Activated CD8-positive, alpha-beta memory T cell treated with anti-CD3 and anti-CD28 coated beads, Interleukin-2, amount 10 ng/mL, durations not matched to agents 7 days and 5 days (primary cell): ENCODE results near the gene NUP85. TPM values are rescaled to one million over a fixed set of nuclear protein-coding genes. Genes with fewer than 3 reads are reported as not detected.
A peak's percentile ranks its signal among the peaks of the same experiment; 100 is the strongest.
"Not testable (repeated sequence)": the region's sequence is repeated elsewhere in the genome, so short reads cannot be mapped to it uniquely, and the experiment has no call there.

Source experiments
- ATAC-seq: fragments of 150-1000 bp; cut with Tn5 transposase; one replicate; pipeline ENCODE4 v1.10.0; 2021; ENCODE audit warnings: moderate library complexity
- CTCF ChIA-PET: fragments of 350-600 bp; sonication (Branson Sonifier 250); formaldehyde crosslinking; loops from one replicate; lab custom pipeline; 2021; ENCODE audit warnings: antibody characterized with exemption; lab: Charles Lee
- DNase-seq: peaks from one replicate; pipeline ENCODE4 v3.0.0-alpha.2; 2020
- H3K27ac Mint-ChIP-seq: one replicate; pipeline ENCODE4 v1.8.0; 2021; ENCODE audit warnings: mild to moderate bottlenecking, mixed read lengths
- H3K27me3 Mint-ChIP-seq: one replicate; pipeline ENCODE4 v1.8.0; 2021; ENCODE audit warnings: mixed read lengths
- H3K36me3 Mint-ChIP-seq: one replicate; pipeline ENCODE4 v1.8.0; 2021; ENCODE audit warnings: mild to moderate bottlenecking, mixed read lengths
- H3K4me1 Mint-ChIP-seq: one replicate; pipeline ENCODE4 v1.8.0; 2021; ENCODE audit warnings: mixed read lengths
- H3K4me3 Mint-ChIP-seq: one replicate; pipeline ENCODE4 v1.8.0; 2021; ENCODE audit warnings: mild to moderate bottlenecking, moderate library complexity, mixed read lengths
- H3K9me3 Mint-ChIP-seq: one replicate; pipeline ENCODE4 v1.8.0; 2022; ENCODE audit warnings: low read depth, mixed read lengths
- total RNA-seq, 2 experiments: library from RNA; stranded (reverse); gene quantifications; one replicate each; pipeline ENCODE4 v1.2.3, GENCODE V29; 2021

The NUP85 gene
- total RNA-seq, 2 experiments from 2014 or later: 164 to 176 TPM

DNA sequence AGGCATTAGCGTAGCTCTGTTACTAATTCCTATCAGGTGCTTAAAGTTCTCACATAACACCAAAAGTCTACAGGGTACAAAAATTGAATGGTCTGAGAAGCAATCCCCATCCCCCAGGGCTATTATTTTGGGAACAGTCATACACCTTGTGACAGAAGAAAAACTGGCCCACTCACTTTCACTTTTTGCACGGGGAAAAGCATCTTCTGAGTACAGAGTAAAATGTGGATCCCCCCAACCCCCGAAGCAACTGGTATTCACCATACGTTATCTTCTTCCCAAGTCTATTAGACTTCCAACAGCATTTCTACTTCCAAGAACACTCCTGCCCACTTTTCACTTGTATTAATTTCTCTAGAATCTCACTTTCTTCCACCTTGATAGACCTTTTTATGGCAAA is 44.1 kb downstream of the NUP85 start:
- ATAC-seq: no peak
- DNase-seq: no peak
- Mint-ChIP-seq H3K4me3 (peak overlapping the region; percentile 75), H3K4me1 (peaks cover 28% of the 10 kb centered on the region), H3K27ac (peak overlapping the region; percentile 90), H3K36me3 (peaks cover 2% of the 10 kb centered on the region), H3K9me3 (no peaks in the 10 kb centered on the region), H3K27me3 (no peaks in the 10 kb centered on the region)
- CTCF ChIA-PET: interaction anchor here (0.6 to 4.5 kb wide), 11 partner anchors 9 to 237 kb away, joined by 3 to 36 read pairs (median 8); partner anchors contain the start of genes GGA3, MIF4GD, MRPL58 and MRPS7

DNA sequence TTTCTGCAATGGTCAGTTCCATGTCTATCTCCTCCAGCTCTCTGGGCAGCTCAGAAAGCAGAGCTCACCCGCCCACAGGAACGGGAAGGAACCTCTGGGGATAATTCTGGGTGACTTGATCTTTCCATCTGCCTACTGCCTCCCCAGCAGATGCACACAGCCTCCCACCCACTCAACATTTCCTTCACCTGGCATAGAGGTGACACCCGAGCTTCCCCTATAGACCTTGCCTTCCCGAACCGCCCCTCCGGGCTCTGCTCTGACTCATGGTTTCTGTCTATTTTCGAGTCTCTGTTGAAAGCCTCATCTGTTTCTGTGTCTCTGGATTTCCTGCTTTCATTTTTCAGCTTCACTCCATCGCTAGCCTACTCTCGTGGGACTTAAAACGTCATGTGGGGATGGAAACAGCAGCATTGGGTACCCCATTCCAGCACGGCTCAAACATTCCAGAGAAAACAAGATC is 44.6 kb downstream of the NUP85 start:
- H3K36me3 Mint-ChIP-seq: peaks cover 1% of the 10 kb centered on the region
- H3K9me3 Mint-ChIP-seq: no peaks in the 10 kb centered on the region
- no peaks in the 10 kb centered on the region for H3K27me3 Mint-ChIP-seq
- peak; percentile 98 for ATAC-seq
- peaks cover 28% of the 10 kb centered on the region for H3K4me1 Mint-ChIP-seq
- peak overlapping the region; percentile 75 for H3K4me3 Mint-ChIP-seq
- H3K27ac Mint-ChIP-seq: peak overlapping the region; percentile 90
- DNase-seq: peak; percentile 85
- CTCF ChIA-PET: interaction anchor here (0.7 to 4.5 kb wide), 13 partner anchors 9 to 237 kb away, joined by 3 to 36 read pairs (median 4); partner anchors contain the start of genes GGA3, MIF4GD, MRPL58 and MRPS7

DNA sequence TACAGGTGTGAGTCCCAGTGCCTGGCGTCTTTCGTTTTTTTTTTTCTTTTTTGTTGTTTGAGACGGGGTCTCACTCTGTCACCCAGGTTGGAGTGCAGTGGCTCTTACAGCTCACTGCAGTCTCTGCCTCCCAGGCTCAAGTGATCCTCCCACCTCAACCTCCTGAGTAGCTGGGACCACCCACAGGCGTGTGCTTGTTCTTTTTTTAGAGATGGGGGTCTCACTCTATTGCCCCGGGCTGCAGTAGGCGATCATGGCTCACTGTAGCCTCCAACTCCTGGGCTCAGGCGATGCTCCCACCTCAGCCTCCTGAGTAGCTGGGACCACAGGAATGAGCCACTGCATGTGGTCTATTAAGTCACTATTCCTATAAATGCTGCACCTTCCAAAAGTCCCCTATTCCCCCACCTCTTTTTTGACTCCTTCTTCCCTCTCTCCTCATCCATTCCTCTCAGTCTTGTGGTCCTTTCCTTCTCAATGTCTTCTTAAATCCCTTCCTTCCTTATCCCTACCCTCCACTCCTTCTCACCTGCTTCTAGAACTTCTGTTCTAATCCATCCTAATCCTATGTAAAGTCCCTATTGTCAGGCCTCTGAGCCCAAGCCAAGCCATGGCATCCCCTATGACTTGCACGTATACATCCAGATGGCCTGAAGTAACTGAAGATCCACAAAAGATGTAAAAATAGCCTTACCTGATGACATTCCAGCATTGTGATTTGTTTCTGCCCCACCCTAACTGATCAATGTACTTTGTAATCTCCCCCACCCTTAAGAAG is 46.7 kb downstream of the NUP85 start:
- ATAC-seq: no peak
- Mint-ChIP-seq H3K36me3 (no peaks in the 10 kb centered on the region), H3K27me3 (no peaks in the 10 kb centered on the region), H3K4me3 (no peak overlapping the region), H3K4me1 (peaks cover 33% of the 10 kb centered on the region), H3K9me3 (no peaks in the 10 kb centered on the region), H3K27ac (peak overlapping the region; percentile 45)
- CTCF ChIA-PET: interaction anchor here (1.1 to 4.5 kb wide), 5 partner anchors 9 to 160 kb away, joined by 3 to 36 read pairs (median 6); partner anchors contain the start of genes GGA3, MIF4GD and MRPS7
- DNase-seq: no peak

DNA sequence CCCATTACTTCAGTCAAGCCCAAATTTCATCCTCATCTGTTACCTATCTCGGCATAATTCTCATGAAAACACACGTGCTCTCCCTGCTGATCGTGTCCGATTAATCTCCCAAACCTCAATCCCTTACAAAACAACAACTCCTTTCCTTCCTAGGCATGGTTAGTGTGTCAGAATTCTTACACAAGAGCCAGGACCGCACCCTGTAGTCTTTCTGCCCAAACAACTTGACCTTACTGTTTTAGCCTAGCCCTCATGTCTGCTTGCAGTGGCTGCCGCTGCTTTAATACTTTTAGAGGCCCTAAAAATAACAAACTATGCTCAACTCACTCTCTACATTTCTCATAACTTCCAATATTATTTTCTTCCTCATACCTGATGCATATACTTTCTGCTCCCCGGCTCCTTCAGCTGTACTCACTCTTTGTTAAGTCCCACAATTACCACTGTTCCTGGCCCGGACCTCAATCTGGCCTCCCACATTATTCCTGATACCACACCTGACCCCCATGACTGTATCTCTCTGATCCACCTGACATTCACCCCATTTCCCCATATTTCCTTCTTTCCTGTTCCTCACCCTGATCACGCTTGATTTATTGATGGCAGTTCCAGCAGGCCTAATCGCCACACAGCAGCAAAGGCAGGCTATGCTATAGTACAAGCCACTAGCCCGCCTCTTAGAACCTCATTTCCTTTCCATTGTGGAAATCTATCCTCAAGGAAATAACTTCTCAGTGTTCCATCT is 50.6 kb downstream of the NUP85 start:
- H3K4me1 Mint-ChIP-seq: peaks cover 42% of the 10 kb centered on the region
- ATAC-seq, H3K9me3 Mint-ChIP-seq, H3K36me3 Mint-ChIP-seq, DNase-seq, CTCF ChIA-PET, H3K4me3 Mint-ChIP-seq, H3K27ac Mint-ChIP-seq, H3K27me3 Mint-ChIP-seq: not testable (repeated sequence)

DNA sequence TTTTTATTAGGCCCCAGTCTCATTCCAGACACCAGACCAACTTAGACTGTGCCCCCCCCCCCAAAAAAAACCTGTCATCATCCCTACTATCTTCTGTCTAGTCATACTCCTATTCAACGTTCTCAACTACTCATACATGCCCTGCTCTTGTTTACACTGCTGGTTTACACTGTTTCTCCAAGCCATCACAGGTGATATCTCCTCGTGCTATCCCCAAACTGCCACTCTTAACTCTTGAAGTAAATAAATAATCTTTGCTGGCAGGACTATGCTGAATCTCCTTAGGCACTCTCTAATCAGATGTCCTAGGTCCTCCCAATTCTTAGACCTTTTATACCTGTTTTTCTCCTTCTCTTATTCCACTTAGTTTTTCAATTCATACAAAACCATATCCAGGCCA is 51.7 kb downstream of the NUP85 start:
- H3K36me3 Mint-ChIP-seq, H3K27me3 Mint-ChIP-seq, DNase-seq, ATAC-seq, H3K4me3 Mint-ChIP-seq, CTCF ChIA-PET, H3K9me3 Mint-ChIP-seq: not testable (repeated sequence)
- Mint-ChIP-seq H3K27ac (peak overlapping the region; percentile 29), H3K4me1 (peaks cover 38% of the 10 kb centered on the region)

DNA sequence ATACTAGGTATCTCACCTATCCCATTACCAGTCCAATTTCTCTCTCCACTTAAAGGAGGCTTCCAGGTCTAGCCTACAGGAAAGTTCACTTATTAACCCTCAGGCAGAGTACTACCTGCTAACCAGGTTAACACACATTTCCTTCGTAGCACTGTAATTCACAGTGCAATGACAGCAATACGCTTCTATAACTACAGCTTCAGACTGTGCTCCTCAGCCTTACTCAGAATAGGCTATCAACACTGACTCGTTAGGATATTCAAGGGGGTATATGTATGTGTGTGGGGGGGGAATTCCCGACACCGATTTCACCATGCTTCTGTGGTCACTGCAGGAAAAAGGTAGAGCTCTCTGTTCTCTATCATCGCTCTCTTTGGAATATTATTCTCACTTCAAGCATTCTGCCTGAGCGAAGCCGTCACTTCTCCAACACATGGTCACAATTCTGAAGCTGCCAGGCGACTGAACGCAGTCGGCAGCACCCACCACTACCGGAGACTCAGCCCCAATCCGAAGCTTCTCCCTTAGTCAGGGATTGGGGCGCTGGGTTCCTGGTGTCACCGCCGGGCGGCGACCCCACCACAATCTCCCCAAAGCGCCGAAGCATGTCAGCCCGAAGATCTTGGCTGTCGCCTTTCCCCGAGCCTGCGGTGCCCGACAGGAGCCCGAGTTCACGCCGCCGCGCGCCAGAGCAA is 55.3 kb downstream of the NUP85 start:
- Mint-ChIP-seq H3K4me1 (peaks cover 47% of the 10 kb centered on the region), H3K36me3 (peaks cover 14% of the 10 kb centered on the region), H3K9me3 (no peaks in the 10 kb centered on the region), H3K4me3 (peak overlapping the region; percentile 94), H3K27ac (peak overlapping the region; percentile 99), H3K27me3 (no peaks in the 10 kb centered on the region)
- CTCF ChIA-PET: interaction anchor here (0.9 to 6.2 kb wide), 17 partner anchors 10 to 151 kb away, joined by 3 to 95 read pairs (median 7); partner anchors contain the start of genes GRB2 and MIF4GD
- DNase-seq: peak; percentile 64
- ATAC-seq: peak; percentile 22

DNA sequence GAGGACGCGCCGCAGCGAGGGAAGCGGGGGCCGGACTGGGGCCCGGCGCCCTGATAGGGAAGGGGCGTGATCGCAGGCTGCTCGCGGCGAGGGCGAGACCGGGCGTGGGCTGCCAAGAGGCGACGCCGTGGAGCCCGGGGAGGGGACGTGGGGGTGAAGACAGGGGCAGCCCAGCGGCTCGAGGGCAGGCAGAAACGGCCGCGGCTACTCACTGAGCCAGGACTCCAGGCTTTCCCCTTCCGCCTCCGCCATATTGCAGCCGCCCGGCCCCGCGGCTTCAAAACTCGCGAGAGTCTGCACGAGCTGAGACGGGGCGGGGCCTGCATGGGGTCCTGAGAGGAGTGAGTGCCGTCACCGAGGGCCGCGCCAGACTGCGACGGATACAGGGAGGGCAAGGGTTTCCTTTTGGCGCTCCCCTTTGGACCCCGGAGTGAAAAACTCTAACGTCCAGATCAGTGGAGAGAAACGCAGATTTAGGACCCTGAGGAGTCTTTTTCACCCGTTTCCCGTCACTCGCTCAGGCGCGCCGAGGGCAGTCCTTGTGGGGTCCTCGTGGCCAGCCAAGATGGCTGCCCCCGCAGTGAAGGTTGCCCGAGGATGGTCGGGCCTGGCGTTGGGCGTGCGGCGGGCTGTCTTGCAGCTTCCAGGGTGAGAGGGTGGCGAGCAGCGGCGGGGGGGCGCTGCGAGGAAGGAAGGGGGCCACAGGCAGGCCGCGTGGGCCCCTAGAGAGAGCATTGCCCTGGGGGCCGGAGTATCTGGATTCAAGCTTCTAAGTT is 56.0 kb downstream of the NUP85 start, which contains the start of the genes GGA3 and MRPS7:
Gene GGA3 (minus strand): TSS at position 271 of the 776 bp plus-strand sequence. CDS start 19 bp downstream, at position 252.
Gene MRPS7 (plus strand): TSS at position 544 of the 776 bp plus-strand sequence. CDS start 22 bp downstream, at position 566.
- CTCF ChIA-PET: interaction anchor here (0.9 to 6.2 kb wide), 20 partner anchors 9 to 174 kb away, joined by 3 to 95 read pairs (median 6); partner anchors contain the start of genes GRB2, MIF4GD, SLC16A5 and SLC25A19
- H3K27me3 Mint-ChIP-seq: no peaks in the 10 kb centered on the region
- H3K4me3 Mint-ChIP-seq: peak within 1 kb of the TSS; percentile 94
- DNase-seq (peak; percentile 97), ATAC-seq (peak; percentile 96)
- peaks cover 44% of the 10 kb centered on the region for H3K4me1 Mint-ChIP-seq
- H3K36me3 Mint-ChIP-seq: peaks cover 14% of the 10 kb centered on the region
- H3K27ac Mint-ChIP-seq: peak within 1 kb of the TSS; percentile 99
- no peaks in the 10 kb centered on the region for H3K9me3 Mint-ChIP-seq

DNA sequence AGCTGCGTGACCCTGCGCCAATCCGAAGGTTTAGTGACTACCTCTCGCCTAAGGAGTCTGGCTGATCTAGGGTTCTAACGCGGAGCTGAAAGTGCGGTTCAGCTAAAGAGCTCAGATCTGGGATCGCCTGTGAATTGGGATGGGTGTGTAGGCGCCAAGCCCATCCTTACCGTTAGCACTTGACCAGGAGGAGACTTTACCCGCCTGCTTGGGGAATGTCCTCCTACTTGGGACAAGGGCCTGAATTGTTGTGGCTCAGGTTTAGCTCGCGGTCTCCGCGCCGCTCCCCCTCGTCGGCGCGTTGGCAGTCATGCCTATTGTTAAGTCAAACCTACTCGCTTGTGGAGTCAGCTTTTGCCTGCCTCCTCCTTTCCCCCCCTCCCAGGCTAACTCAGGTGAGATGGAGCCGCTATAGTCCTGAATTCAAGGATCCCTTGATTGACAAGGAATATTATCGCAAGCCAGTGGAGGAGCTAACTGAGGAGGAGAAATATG is 56.7 kb downstream of the NUP85 start:
- H3K36me3 Mint-ChIP-seq: peaks cover 17% of the 10 kb centered on the region
- peaks cover 42% of the 10 kb centered on the region for H3K4me1 Mint-ChIP-seq
- peak overlapping the region; percentile 94 for H3K4me3 Mint-ChIP-seq
- peak overlapping the region; percentile 99 for H3K27ac Mint-ChIP-seq
- H3K9me3 Mint-ChIP-seq: no peaks in the 10 kb centered on the region
- CTCF ChIA-PET: interaction anchor here (0.7 to 6.2 kb wide), 15 partner anchors 9 to 174 kb away, joined by 3 to 95 read pairs (median 4); partner anchors contain the start of genes GRB2, MIF4GD, SLC16A5 and SLC25A19
- ATAC-seq (no peak), DNase-seq (no peak)
- H3K27me3 Mint-ChIP-seq: no peaks in the 10 kb centered on the region

DNA sequence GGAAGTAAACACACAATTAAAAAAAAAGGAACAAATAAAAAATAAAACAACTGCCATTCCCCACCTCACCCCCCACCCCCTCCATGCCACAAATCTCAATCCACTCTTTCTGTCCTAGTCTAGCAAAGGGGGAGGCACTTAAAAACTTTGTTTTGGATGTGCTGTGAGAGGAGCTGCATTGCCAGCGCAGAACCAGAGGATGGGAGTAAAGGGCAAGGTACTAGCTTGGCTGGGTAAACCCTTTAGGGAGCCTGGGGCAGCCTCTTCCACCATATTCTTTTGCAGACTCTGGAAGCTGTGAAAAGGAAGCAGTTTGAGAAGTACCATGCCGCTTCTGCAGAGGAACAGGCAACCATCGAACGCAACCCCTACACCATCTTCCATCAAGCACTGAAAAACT is 57.6 kb downstream of the NUP85 start:
- H3K4me3 Mint-ChIP-seq: peak overlapping the region; percentile 94
- no peak for DNase-seq
- H3K4me1 Mint-ChIP-seq: peaks cover 40% of the 10 kb centered on the region
- no peaks in the 10 kb centered on the region for H3K27me3 Mint-ChIP-seq
- CTCF ChIA-PET: interaction anchor here (1.0 to 6.2 kb wide), 10 partner anchors 8 to 149 kb away, joined by 3 to 95 read pairs (median 12); partner anchors contain the start of genes GRB2, MIF4GD and SLC25A19
- no peaks in the 10 kb centered on the region for H3K9me3 Mint-ChIP-seq
- ATAC-seq: no peak
- peak overlapping the region; percentile 99 for H3K27ac Mint-ChIP-seq
- peaks cover 17% of the 10 kb centered on the region for H3K36me3 Mint-ChIP-seq

DNA sequence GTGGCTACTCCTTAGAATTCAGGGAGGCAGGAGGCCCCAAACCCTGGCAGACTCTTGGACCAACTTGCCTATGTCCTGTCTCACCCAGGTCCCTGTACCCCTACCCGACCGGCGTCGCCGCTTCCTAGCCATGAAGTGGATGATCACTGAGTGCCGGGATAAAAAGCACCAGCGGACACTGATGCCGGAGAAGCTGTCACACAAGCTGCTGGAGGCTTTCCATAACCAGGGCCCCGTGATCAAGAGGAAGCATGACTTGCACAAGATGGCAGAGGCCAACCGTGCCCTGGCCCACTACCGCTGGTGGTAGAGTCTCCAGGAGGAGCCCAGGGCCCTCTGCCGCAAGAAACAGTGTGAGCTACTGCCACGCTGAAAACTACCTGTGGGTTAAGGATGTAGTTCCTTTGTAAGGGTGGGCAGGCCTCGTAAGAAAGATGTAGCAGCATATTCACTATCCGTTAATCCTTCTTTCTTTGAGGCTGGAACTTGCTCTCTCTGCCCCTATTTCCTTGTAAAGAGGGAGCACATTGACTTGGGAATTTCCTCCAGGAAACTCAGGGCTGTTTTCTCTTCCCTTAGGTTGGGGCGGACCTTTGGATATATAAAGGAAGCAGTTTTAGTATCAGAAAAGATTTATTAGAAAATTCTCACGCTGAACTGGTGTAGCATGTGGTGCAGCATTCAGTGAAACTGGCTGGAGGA is 60.3 kb downstream of the NUP85 start:
- CTCF ChIA-PET: no interaction called here
- ATAC-seq: no peak
- no peak overlapping the region for H3K27ac Mint-ChIP-seq
- H3K4me1 Mint-ChIP-seq: peaks cover 31% of the 10 kb centered on the region
- DNase-seq: no peak
- H3K4me3 Mint-ChIP-seq: no peak overlapping the region
- no peaks in the 10 kb centered on the region for H3K27me3 Mint-ChIP-seq
- no peaks in the 10 kb centered on the region for H3K9me3 Mint-ChIP-seq
- peaks cover 13% of the 10 kb centered on the region for H3K36me3 Mint-ChIP-seq
